Small intestine (tissue), 7 donors: ENCODE results near the gene MIOS. TPM values are rescaled to one million over a fixed set of nuclear protein-coding genes. Genes with fewer than 3 reads are reported as not detected.

Experiments used
- DNase-seq, 2 donors: peaks; one replicate each; pipeline versions ENCODE4 v3.0.0 to v3.0.0-alpha.2; 2013
- FAIRE-seq: peaks from 2 replicates; lab custom pipeline; 2012; peaks lifted over from hg19 to GRCh38; lab: Jason Lieb, UNC
- H3K27ac ChIP-seq, 3 donors: one replicate each; pipeline ENCODE4 v1.5.1; 2013; ENCODE audit warnings: low read length in 2 of 3, mild to moderate bottlenecking in 2 of 3, control low read depth in 1 of 3, inconsistent platforms in 1 of 3, low read depth in 1 of 3, moderate library complexity in 1 of 3
- H3K27me3 ChIP-seq, 3 donors: one replicate each; pipeline ENCODE4 v1.6.1; 2013; ENCODE audit warnings: low read length in 3 of 3, inconsistent platforms in 1 of 3; ENCODE audit not compliant: control insufficient read depth in 3 of 3, insufficient read depth in 3 of 3
- H3K36me3 ChIP-seq, 3 donors: one replicate each; pipeline ENCODE4 v1.6.1; 2013; ENCODE audit warnings: low read length in 3 of 3, inconsistent platforms in 1 of 3, low read depth in 1 of 3, mild to moderate bottlenecking in 1 of 3, moderate library complexity in 1 of 3; ENCODE audit not compliant: control insufficient read depth in 3 of 3, insufficient read depth in 2 of 3
- H3K4me1 ChIP-seq, 3 donors: one replicate each; pipeline ENCODE4 v1.6.1; 2013; ENCODE audit warnings: low read length in 2 of 3, inconsistent platforms in 1 of 3, low read depth in 1 of 3, mild to moderate bottlenecking in 1 of 3, moderate library complexity in 1 of 3; ENCODE audit not compliant: control insufficient read depth in 3 of 3, insufficient read depth in 2 of 3
- H3K4me3 ChIP-seq, 3 donors: one replicate each; pipeline ENCODE4 v1.5.1; 2013; ENCODE audit warnings: low read length in 3 of 3, control low read depth in 1 of 3, inconsistent platforms in 1 of 3, low read depth in 1 of 3, mild to moderate bottlenecking in 1 of 3, moderate library complexity in 1 of 3
- H3K9me3 ChIP-seq, 2 donors: one replicate each; pipeline ENCODE4 v1.6.1; 2013; ENCODE audit warnings: low read depth in 1 of 2, low read length in 1 of 2; ENCODE audit not compliant: control insufficient read depth in 2 of 2, insufficient read depth in 1 of 2
- WGBS, 3 donors: extraction: QIAGEN DNeasy Blood & Tissue Kit; methylation state at CpG; one replicate each; pipeline ENCODE4 v1.1.7; 2013; 5-methylcytosine and 5-hydroxymethylcytosine counted together
- polyA plus RNA-seq, 4 donors: library from polyadenylated mRNA; stranded (reverse) in 3 of 4; unstranded in 1 of 4; fragments of 200-250 nt in 3 of 4; fragments of 120-200 nt in 1 of 4; gene quantifications; one replicate each; pipeline versions ENCODE4 v1.2.1 to v1.2.3, GENCODE V29; 2013
- donor health status: healthy with polysubstance abuse.
- donor health status: control.
- donor health status: control.
- donor health status: Bipolar disorder and iron deficiency.
- donor health status: healthy.

The MIOS gene
- polyA plus RNA-seq, 4 donors: 10.5 to 20.0 (median 12.3) TPM

DNA sequence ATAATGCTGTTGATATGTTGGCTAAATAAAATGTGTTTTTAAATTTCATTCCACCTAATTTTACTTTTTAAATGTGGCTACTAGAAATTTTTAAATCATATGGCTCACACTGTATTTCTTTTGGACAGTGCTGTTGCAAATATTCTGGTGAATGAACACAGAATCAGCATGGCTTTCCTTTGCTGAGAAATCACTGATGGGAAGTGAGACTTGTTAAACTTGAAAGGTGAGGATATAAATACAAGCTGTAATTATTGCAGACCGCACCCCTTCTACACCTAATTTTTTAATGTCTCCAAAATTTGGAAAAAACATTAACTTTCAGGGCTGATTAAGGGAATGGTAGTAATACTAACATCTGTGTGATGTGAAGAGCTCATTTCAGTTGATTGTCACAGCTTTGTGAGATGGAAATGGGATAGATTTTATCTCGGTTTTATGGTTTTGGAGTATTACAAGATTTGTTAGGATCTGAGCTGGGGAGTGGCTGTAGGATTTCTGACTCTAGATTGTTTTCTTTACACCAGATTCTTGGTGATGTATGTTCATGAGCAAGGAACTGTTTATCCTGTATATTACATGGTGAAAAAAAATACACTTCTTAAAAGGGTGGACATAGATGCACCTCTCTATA is 1.3 kb downstream of the MIOS start:
- Histone ChIP-seq H3K36me3 (peaks cover 0 to 3% (median 0%) of the 10 kb centered on the region in 3 donors), H3K27ac (no peak overlapping the region), H3K4me1 (peaks cover 3 to 12% (median 12%) of the 10 kb centered on the region in 3 donors), H3K27me3 (no peaks in the 10 kb centered on the region), H3K4me3 (peak overlapping the region in 2 of 3 donors; percentile 75 to 97), H3K9me3 (no peaks in the 10 kb centered on the region)
- WGBS, 3 donors: 10 to 38% (median 17%) methylated on average over 2 of the region's 2 CpGs
- DNase-seq (peak; percentile 27 to 30), FAIRE-seq (no peak)

DNA sequence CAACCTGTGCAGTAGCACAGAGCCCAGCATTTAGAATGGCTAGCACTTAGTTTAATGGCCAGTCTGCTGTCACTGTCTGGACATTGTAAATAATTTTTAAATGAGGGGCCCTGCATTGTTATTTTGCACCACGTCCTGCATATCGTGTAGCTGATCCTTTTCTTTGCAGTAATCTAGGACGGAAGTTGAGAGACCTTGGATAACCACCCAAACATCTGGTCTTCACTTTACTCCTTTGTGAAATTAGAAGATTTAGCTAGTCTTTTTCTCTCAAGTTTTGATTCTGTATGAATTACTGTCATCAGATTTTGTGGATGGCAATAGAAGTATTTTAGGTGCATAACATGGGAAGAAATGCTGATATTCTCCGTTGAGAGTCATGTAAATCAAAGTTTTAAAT is 1.9 kb downstream of the MIOS start:
- Histone ChIP-seq H3K36me3 (peaks cover 0 to 3% (median 0%) of the 10 kb centered on the region in 3 donors), H3K9me3 (no peaks in the 10 kb centered on the region), H3K4me3 (no peak overlapping the region), H3K27me3 (no peaks in the 10 kb centered on the region), H3K4me1 (peaks cover 3 to 12% (median 12%) of the 10 kb centered on the region in 3 donors), H3K27ac (no peak overlapping the region)
- WGBS, 3 donors: 67 to 86% (median 76%) methylated on average over 4 of the region's 4 CpGs
- FAIRE-seq (no peak), DNase-seq (no peak)

DNA sequence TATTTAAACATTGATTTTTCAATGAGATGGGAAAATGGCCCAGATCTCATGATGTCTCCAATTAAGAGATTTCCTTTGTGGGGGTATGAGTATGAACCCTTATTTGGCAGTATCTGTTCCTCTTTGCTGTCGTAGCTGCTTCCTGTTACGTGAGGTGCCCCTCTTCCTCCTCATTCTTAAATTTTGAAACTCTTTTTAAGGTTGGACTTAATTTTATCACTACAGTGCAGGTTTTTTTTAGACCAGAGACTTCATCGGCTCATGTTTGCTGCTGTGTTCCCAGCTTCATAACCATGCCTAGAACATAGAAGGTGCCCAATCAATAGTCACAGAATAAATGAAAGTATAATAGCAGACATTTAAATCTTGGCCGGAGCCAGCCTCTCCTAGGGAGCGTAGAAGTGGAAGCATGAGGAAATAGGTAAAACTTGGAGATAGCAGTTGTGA is 2.4 kb downstream of the MIOS start:
- Histone ChIP-seq H3K27me3 (no peaks in the 10 kb centered on the region), H3K36me3 (peaks cover 0 to 3% (median 0%) of the 10 kb centered on the region in 3 donors), H3K4me3 (no peak overlapping the region), H3K4me1 (peaks cover 3 to 12% (median 7%) of the 10 kb centered on the region in 3 donors), H3K27ac (peak overlapping the region in 1 of 3 donors; percentile 17), H3K9me3 (no peaks in the 10 kb centered on the region)
- no peak for DNase-seq
- whole genome bisulfite sequencing, 3 donors: 50 to 54% (median 52%) methylated on average over 5 of the region's 5 CpGs
- FAIRE-seq: no peak

- DNase-seq: no peak
- Histone ChIP-seq H3K27ac (peak overlapping the region in 1 of 3 donors; percentile 17), H3K9me3 (no peaks in the 10 kb centered on the region), H3K36me3 (peaks cover 0 to 3% (median 0%) of the 10 kb centered on the region in 3 donors), H3K27me3 (no peaks in the 10 kb centered on the region), H3K4me1 (peaks cover 3 to 12% (median 7%) of the 10 kb centered on the region in 3 donors), H3K4me3 (no peak overlapping the region)
- FAIRE-seq: no peak
- 77 to 84% (median 78%) methylated on average over 3 of the region's 3 CpGs for WGBS, 3 donors
These were observed 2.9 kb downstream of the MIOS start for GRCh38 chr7:7569615-7570014.

DNA sequence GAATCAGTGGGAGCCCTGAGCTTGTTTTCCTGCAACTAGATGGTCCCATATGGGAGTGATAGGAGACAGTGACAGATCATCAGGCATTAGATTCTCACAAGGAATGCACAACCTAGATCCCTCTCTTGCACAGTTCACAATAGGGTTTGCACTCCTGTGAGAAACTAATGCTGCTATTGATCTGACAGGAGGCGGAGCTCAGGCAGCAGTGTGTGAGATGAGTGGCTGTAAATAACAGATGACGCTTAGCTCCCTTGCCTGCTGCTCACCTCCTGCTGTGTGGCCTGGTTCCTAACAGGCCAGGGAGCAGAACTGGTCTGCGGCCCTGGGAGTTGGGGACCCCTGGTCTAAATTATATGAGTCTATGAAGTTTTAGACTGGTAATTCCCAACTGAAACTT is 3.9 kb downstream of the MIOS start:
- FAIRE-seq (no peak), DNase-seq (peak in 1 of 2 donors; percentile 15)
- H3K4me1 ChIP-seq: peaks cover 3 to 12% (median 7%) of the 10 kb centered on the region in 3 donors

GRCh38 chr7:7573701-7574100 is 7.0 kb downstream of the MIOS start:
- H3K9me3 ChIP-seq: no peaks in the 10 kb centered on the region
- no peak for FAIRE-seq
- no peaks in the 10 kb centered on the region for H3K27me3 ChIP-seq
- H3K27ac ChIP-seq: no peak overlapping the region
- peaks cover 0 to 8% (median 0%) of the 10 kb centered on the region in 3 donors for H3K4me1 ChIP-seq
- DNase-seq: no peak
- H3K36me3 ChIP-seq: peaks cover 0 to 3% (median 0%) of the 10 kb centered on the region in 3 donors
- no peak overlapping the region for H3K4me3 ChIP-seq
- WGBS, 3 donors: 91 to 97% (median 94%) methylated on average over 2 of the region's 2 CpGs

More for the DNA sequence above, 3.9 kb downstream of the MIOS start:
- H3K27me3 ChIP-seq: no peaks in the 10 kb centered on the region
- H3K4me3 ChIP-seq: no peak overlapping the region
- H3K9me3 ChIP-seq: no peaks in the 10 kb centered on the region
- 83 to 97% (median 88%) methylated on average over 3 of the region's 3 CpGs for WGBS, 3 donors
- peaks cover 0 to 3% (median 0%) of the 10 kb centered on the region in 3 donors for H3K36me3 ChIP-seq
- H3K27ac ChIP-seq: no peak overlapping the region

DNA sequence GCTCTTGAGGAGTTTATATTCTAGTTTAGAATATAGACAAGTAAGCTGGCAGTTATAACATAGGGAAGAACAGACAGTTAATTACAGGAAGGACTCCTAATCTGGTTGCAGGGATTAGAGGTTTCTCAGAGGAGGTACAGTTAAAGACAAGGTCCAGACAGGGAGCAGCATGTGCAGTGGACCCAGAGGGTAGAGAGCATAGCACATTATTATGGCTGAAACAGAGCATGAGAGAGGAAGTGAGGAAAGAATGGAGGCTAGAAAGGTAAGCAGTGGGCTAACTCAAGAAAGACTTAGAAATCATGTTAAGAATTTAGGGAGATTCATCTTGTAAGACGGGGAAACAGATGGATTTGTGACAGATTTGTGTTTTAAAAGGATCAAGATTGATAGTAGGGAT is 9.7 kb downstream of the MIOS start:
- no peaks in the 10 kb centered on the region for H3K9me3 ChIP-seq
- H3K4me3 ChIP-seq: no peak overlapping the region
- no peak for FAIRE-seq
- H3K4me1 ChIP-seq: peaks cover 0 to 3% (median under 1%) of the 10 kb centered on the region in 3 donors
- peak in 1 of 2 donors; percentile 12 for DNase-seq
- 94 to 97% (median 96%) methylated on average over 1 of the region's 1 CpG for WGBS, 3 donors
- H3K36me3 ChIP-seq: no peaks in the 10 kb centered on the region
- no peak overlapping the region for H3K27ac ChIP-seq
- no peaks in the 10 kb centered on the region for H3K27me3 ChIP-seq

GRCh38 chr7:7577888-7578287 is 11.2 kb downstream of the MIOS start:
- H3K27me3 ChIP-seq: no peaks in the 10 kb centered on the region
- DNase-seq: no peak
- no peak overlapping the region for H3K4me3 ChIP-seq
- H3K9me3 ChIP-seq: no peaks in the 10 kb centered on the region
- no peak overlapping the region for H3K27ac ChIP-seq
- no peak for FAIRE-seq
- no peaks in the 10 kb centered on the region for H3K36me3 ChIP-seq
- H3K4me1 ChIP-seq: peaks cover 0 to 5% (median 3%) of the 10 kb centered on the region in 3 donors
- WGBS, 3 donors: 72 to 79% (median 74%) methylated on average over 1 of the region's 1 CpG
